A673 (cell line): ENCODE measurements around the gene SOD2.

Experiments used
- EZH2 ChIP-seq: fragments of 200-600 bp; sonication (generic); IDR thresholded peaks from 2 replicates; pipeline ENCODE4 v1.6.1; 2017; ENCODE audit warnings: borderline replicate concordance, low read depth, mild to moderate bottlenecking, mixed read lengths, antibody characterized with exemption, low read length; ENCODE audit not compliant: poor library complexity, severe bottlenecking
- TF ChIP-seq, protein P1 (sequence below): fragments of 300-800, 200-600 bp; sonication (generic); conservative IDR thresholded peaks from 2 replicates; pipeline ENCODE4 v1.5.1; 2017; ENCODE audit warnings: low read depth, mild to moderate bottlenecking, antibody characterized with exemption, low read length, moderate library complexity, mixed read lengths

DNA sequence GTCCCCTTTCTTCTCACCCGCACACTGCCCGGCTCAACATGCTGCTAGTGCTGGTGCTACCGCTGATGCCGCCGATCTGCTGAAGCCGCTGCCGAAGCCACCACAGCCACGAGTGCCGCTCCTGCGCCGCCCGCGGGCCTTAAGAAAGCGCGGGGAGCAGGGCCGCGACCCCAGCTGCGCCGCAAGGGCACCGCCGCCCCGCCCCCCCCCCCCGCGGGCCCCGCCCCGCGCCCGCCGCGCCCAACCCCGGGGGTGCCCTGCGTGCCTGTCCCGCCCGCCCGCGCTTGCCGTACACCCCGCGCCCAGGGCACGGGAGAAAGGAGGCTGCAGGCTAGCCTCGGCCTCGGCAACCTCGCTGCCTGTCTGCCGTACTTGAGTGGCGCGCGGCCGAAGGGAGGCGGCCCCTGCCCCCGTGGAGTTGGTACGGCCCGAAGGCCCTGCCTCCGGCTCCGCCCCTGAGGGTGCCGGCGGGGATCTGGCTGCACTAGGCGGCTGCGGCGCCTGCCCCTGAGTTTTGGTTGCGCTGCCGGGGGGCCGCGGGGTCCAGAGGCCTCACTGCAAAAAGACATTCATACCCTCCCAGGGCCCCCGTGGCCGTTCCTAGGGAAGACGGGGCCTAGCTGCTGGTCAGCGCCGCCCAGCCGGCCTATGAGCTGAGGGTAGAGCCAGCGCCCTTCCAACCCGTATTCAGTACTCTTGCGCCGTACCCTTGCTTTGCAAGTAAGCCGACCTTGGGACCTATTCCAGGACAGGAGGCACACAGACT, at the start of gene SOD2:
- TF ChIP-seq EZH2, result no peak
- TF ChIP-seq, protein P1, sequence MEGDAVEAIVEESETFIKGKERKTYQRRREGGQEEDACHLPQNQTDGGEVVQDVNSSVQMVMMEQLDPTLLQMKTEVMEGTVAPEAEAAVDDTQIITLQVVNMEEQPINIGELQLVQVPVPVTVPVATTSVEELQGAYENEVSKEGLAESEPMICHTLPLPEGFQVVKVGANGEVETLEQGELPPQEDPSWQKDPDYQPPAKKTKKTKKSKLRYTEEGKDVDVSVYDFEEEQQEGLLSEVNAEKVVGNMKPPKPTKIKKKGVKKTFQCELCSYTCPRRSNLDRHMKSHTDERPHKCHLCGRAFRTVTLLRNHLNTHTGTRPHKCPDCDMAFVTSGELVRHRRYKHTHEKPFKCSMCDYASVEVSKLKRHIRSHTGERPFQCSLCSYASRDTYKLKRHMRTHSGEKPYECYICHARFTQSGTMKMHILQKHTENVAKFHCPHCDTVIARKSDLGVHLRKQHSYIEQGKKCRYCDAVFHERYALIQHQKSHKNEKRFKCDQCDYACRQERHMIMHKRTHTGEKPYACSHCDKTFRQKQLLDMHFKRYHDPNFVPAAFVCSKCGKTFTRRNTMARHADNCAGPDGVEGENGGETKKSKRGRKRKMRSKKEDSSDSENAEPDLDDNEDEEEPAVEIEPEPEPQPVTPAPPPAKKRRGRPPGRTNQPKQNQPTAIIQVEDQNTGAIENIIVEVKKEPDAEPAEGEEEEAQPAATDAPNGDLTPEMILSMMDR, result no peak
